Keratinocyte (primary cell): ENCODE data around the gene SIK3. TPM values are rescaled to one million over a fixed set of nuclear protein-coding genes. Genes with fewer than 3 reads are reported as not detected.

Source experiments
- DNase-seq: peaks from one replicate; pipeline ENCODE4 v3.0.0-alpha.2; 2011; ENCODE audit warnings: low read depth, missing footprints, low spot score
- FAIRE-seq: peaks from 2 replicates; lab custom pipeline; 2011; peaks lifted over from hg19 to GRCh38; lab: Jason Lieb, UNC
- H2AFZ ChIP-seq: 2 replicates; pipeline ENCODE4 v1.6.0; 2012; ENCODE audit warnings: low read length, control low read depth, inconsistent platforms; ENCODE audit not compliant: control insufficient read depth
- H3K27ac ChIP-seq: 2 replicates; pipeline ENCODE4 v1.5.1; 2011; ENCODE audit warnings: low read length; ENCODE audit not compliant: control insufficient read depth, insufficient read depth
- H3K27me3 ChIP-seq: 3 replicates; pipeline ENCODE4 v1.6.0; 2011; ENCODE audit warnings: low read length; ENCODE audit not compliant: control insufficient read depth, insufficient read depth; ENCODE audit errors: extremely low read depth
- H3K36me3 ChIP-seq, 2 experiments: 2 replicates in 1 of 2; 3 replicates in 1 of 2; pipeline ENCODE4 v1.5.1; 2011; ENCODE audit warnings: low read length in 2 of 2, mild to moderate bottlenecking in 1 of 2; ENCODE audit not compliant: control insufficient read depth in 2 of 2, insufficient read depth in 2 of 2; ENCODE audit errors: extremely low read depth in 1 of 2
- H3K4me1 ChIP-seq: 3 replicates; pipeline ENCODE4 v1.5.1; 2011; ENCODE audit warnings: low read length; ENCODE audit not compliant: control insufficient read depth, insufficient read depth; ENCODE audit errors: extremely low read depth
- H3K4me2 ChIP-seq: 3 replicates; pipeline ENCODE4 v1.6.0; 2011; ENCODE audit warnings: low read depth, low read length; ENCODE audit not compliant: control insufficient read depth, insufficient read depth; ENCODE audit errors: extremely low read depth
- H3K4me3 ChIP-seq, 3 experiments: fragments of 200-600 bp in 1 of 3; sonication (generic) in 1 of 3; 2 replicates in 2 of 3; 3 replicates in 1 of 3; pipeline ENCODE4 v1.5.1; 2011 to 2016; ENCODE audit warnings: low read length in 3 of 3, mild to moderate bottlenecking in 3 of 3, control low read depth in 2 of 3, inconsistent platforms in 1 of 3, low read depth in 1 of 3, mixed read lengths in 1 of 3, mixed run types in 1 of 3, moderate library complexity in 1 of 3; ENCODE audit not compliant: control insufficient read depth in 2 of 3, insufficient read depth in 2 of 3; ENCODE audit errors: extremely low read depth in 1 of 3
- H3K79me2 ChIP-seq: 2 replicates; pipeline ENCODE4 v1.6.0; 2012; ENCODE audit warnings: low read length; ENCODE audit not compliant: control insufficient read depth, insufficient read depth
- H3K9ac ChIP-seq: 3 replicates; pipeline ENCODE4 v1.6.0; 2011; ENCODE audit warnings: low read length; ENCODE audit not compliant: control insufficient read depth, insufficient read depth; ENCODE audit errors: extremely low read depth
- H3K9me1 ChIP-seq: 3 replicates; pipeline ENCODE4 v1.6.0; 2011; ENCODE audit warnings: low read length; ENCODE audit not compliant: control insufficient read depth, insufficient read depth; ENCODE audit errors: extremely low read depth
- H3K9me3 ChIP-seq: 2 replicates; pipeline ENCODE4 v1.5.1; 2012; ENCODE audit warnings: low read depth, low read length; ENCODE audit not compliant: control insufficient read depth
- H4K20me1 ChIP-seq: 3 replicates; pipeline ENCODE4 v1.6.0; 2011; ENCODE audit warnings: low read length; ENCODE audit not compliant: control insufficient read depth, insufficient read depth; ENCODE audit errors: extremely low read depth
- EZH2 ChIP-seq: IDR thresholded peaks from one replicate; pipeline ENCODE4 v1.6.1; 2012; ENCODE audit warnings: inconsistent platforms, mild to moderate bottlenecking, low read length, moderate library complexity
- dilution Hi-C: fragments of 300-500 bp; cut with MboI; formaldehyde crosslinking; loops from one replicate; pipeline ENCODE4 v1.7.0; 2020; ENCODE audit warnings: low sequenced_read_pairs; ENCODE audit not compliant: extremely low pct_ligation_motif_present
- polyA plus RNA-seq, 5 experiments: library from polyadenylated mRNA; depleted of rRNA in 3 of 5; stranded (reverse) in 3 of 5; stranded (forward) in 1 of 5; unstranded in 1 of 5; fragments of >200 nt; gene quantifications; 1 replicate in 1 of 5; 2 replicates in 3 of 5; 3 replicates in 1 of 5; pipeline versions ENCODE4 v1.2.1 to v1.2.3, GENCODE V29; 2011 to 2012; ENCODE audit warnings: missing spikeins in 2 of 5, low read depth in 1 of 5, low replicate concordance in 1 of 5
- TF ChIP-seq, protein P1 (sequence below), 3 experiments: IDR thresholded peaks in 1 of 3; conservative IDR thresholded peaks in 1 of 3; optimal IDR thresholded peaks in 1 of 3; 2 replicates in 2 of 3; 3 replicates in 1 of 3; pipeline versions ENCODE3 to v1.5.1; 2011; ENCODE audit warnings: low read length in 3 of 3, mild to moderate bottlenecking in 3 of 3, moderate library complexity in 2 of 3, control low read depth in 1 of 3, inconsistent platforms in 1 of 3; ENCODE audit not compliant: insufficient read depth in 2 of 3; ENCODE audit errors: extremely low read depth in 1 of 3

SIK3 gene
- polyA plus RNA-seq, 1 donor (not counting 4 experiments of a cell fraction or from before 2014, with no cell fraction given): 8.2 TPM

DNA sequence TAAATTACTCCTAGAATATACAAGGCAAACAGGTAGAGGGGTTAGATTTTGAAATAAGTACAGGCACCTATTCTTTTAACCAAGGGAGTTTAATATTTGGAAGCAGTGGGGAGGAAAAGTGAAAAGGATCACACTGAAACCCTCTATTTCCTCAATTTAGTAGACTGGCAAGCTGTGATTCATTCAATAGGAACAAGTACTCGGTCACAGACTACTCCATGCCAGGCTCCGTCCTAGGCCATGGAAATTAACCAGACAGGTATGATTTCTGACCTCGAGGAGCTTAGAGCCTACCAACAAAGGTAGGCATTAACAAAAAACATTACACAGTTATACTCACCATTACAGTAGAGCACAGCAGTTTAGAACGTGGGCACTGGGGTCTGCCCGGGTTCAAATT, 40.9 kb downstream of the SIK3 start:
- H3K36me3 ChIP-seq: no peaks in the 10 kb centered on the region
- no peak overlapping the region for H3K4me3 ChIP-seq
- no peaks in the 10 kb centered on the region for H3K4me1 ChIP-seq
- no peaks in the 10 kb centered on the region for H4K20me1 ChIP-seq
- no peaks in the 10 kb centered on the region for H3K9me1 ChIP-seq
- no peak overlapping the region for H3K27ac ChIP-seq
- H3K4me2 ChIP-seq: no peak overlapping the region
- dilution Hi-C loops: no loop called here
- no peak for TF ChIP-seq EZH2
- no peaks in the 10 kb centered on the region for H3K27me3 ChIP-seq
- H3K9me3 ChIP-seq: no peaks in the 10 kb centered on the region
- FAIRE-seq: no peak
- H2AFZ ChIP-seq: no peak overlapping the region
- H3K9ac ChIP-seq: no peak overlapping the region
- H3K79me2 ChIP-seq: peaks cover 67% of the 10 kb centered on the region
- DNase-seq: no peak

DNA sequence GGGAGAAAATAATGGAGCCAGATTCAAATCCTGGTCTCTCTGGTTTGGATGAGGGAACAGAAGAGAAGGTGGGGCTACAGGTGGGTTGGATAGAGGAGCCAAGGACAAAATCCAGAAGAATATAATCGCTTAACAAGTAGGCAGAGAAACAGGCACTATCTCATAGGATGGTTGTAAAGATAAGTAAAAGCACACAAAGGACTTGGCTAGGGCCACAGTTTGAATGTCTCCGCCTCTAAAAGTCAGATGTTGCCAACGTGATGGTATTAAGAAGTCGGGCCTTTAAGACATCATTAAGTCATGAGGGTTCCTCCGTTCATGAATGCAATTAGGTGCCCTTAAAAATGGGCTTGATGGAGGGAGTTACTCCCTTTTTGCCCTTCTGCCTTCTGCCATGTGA, 42.8 kb downstream of the SIK3 start:
- Histone ChIP-seq H3K4me1 (no peaks in the 10 kb centered on the region), H3K9me3 (no peaks in the 10 kb centered on the region), H2AFZ (no peak overlapping the region), H3K27ac (no peak overlapping the region), H3K79me2 (peaks cover 62% of the 10 kb centered on the region), H3K9me1 (no peaks in the 10 kb centered on the region), H3K27me3 (no peaks in the 10 kb centered on the region), H3K4me2 (no peak overlapping the region), H3K9ac (no peak overlapping the region), H3K36me3 (no peaks in the 10 kb centered on the region), H3K4me3 (no peak overlapping the region), H4K20me1 (no peaks in the 10 kb centered on the region)
- dilution Hi-C loops: no loop called here
- TF ChIP-seq, protein P1, sequence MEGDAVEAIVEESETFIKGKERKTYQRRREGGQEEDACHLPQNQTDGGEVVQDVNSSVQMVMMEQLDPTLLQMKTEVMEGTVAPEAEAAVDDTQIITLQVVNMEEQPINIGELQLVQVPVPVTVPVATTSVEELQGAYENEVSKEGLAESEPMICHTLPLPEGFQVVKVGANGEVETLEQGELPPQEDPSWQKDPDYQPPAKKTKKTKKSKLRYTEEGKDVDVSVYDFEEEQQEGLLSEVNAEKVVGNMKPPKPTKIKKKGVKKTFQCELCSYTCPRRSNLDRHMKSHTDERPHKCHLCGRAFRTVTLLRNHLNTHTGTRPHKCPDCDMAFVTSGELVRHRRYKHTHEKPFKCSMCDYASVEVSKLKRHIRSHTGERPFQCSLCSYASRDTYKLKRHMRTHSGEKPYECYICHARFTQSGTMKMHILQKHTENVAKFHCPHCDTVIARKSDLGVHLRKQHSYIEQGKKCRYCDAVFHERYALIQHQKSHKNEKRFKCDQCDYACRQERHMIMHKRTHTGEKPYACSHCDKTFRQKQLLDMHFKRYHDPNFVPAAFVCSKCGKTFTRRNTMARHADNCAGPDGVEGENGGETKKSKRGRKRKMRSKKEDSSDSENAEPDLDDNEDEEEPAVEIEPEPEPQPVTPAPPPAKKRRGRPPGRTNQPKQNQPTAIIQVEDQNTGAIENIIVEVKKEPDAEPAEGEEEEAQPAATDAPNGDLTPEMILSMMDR (optimal IDR thresholded peaks at IDR 0.05 in 1 of 3, IDR thresholded peaks at IDR 0.05 in 1 of 3, conservative IDR thresholded peaks at IDR 0.05 in 1 of 3; ENCODE audit: extremely low read depth in 1 of 3, insufficient read depth in 2 of 3, low read length in 3 of 3): no peak
- no peak for TF ChIP-seq EZH2
- no peak for FAIRE-seq
- no peak for DNase-seq

DNA sequence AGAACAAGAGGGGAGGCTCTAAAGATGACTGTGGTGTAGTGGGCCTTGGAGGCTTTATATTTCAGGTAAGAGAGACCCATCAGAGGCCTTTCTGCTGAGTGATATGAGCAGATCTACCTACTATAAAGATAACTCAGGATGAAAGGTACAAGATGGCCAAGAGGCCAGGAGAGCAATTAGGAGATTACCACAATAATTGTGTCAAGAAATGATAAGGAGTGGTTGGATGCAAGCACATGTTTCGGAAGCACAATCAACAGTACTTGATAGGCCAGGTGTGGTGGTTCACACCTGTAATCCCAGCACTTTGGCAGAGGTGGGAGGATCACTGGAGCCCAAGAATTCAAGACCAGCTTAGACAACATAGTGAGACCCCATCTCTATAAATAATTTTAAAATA, 43.8 kb downstream of the SIK3 start:
- no peaks in the 10 kb centered on the region for H4K20me1 ChIP-seq
- TF ChIP-seq EZH2: no peak
- TF ChIP-seq, protein P1 (optimal IDR thresholded peaks at IDR 0.05 in 1 of 3, IDR thresholded peaks at IDR 0.05 in 1 of 3, conservative IDR thresholded peaks at IDR 0.05 in 1 of 3; ENCODE audit: extremely low read depth in 1 of 3, insufficient read depth in 2 of 3, low read length in 3 of 3): no peak
- no peak for FAIRE-seq

More for the DNA sequence above, 43.8 kb downstream of the SIK3 start:
- H3K9ac ChIP-seq: no peak overlapping the region
- no peaks in the 10 kb centered on the region for H3K36me3 ChIP-seq
- H3K4me3 ChIP-seq: no peak overlapping the region
- H3K79me2 ChIP-seq: peaks cover 61% of the 10 kb centered on the region
- no peak for DNase-seq
- no peaks in the 10 kb centered on the region for H3K27me3 ChIP-seq
- no peaks in the 10 kb centered on the region for H3K9me3 ChIP-seq
- dilution Hi-C loops: no loop called here
- H3K4me2 ChIP-seq: no peak overlapping the region
- no peaks in the 10 kb centered on the region for H3K4me1 ChIP-seq
- no peak overlapping the region for H2AFZ ChIP-seq
- H3K9me1 ChIP-seq: no peaks in the 10 kb centered on the region
- no peak overlapping the region for H3K27ac ChIP-seq
